HUES6 (cell line): ENCODE results near the gene SLC4A7.
"Not testable (repeated sequence)": the region's sequence is repeated elsewhere in the genome, so short reads cannot be mapped to it uniquely, and the experiment has no call there.

Experiments used
- H3K27ac ChIP-seq: 2 replicates; pipeline ENCODE4 v1.7.0; 2013; ENCODE audit warnings: low read depth, mild to moderate bottlenecking, low read length, inconsistent platforms
- H3K27me3 ChIP-seq: 2 replicates; pipeline ENCODE4 v1.6.1; 2013; ENCODE audit warnings: low read length; ENCODE audit not compliant: control insufficient read depth, insufficient read depth
- H3K36me3 ChIP-seq: 2 replicates; pipeline ENCODE4 v1.6.1; 2013; ENCODE audit warnings: low read length; ENCODE audit not compliant: control insufficient read depth, insufficient read depth
- H3K4me1 ChIP-seq: 2 replicates; pipeline ENCODE4 v1.6.1; 2013; ENCODE audit warnings: low read length; ENCODE audit not compliant: control insufficient read depth, insufficient read depth
- H3K4me3 ChIP-seq: 2 replicates; pipeline ENCODE4 v1.5.1; 2013; ENCODE audit warnings: low read depth, low read length
- H3K9ac ChIP-seq: one replicate; pipeline ENCODE4 v1.6.1; 2013; ENCODE audit warnings: mild to moderate bottlenecking, low read length
- H3K9me3 ChIP-seq: 2 replicates; pipeline ENCODE4 v1.6.1; 2013; ENCODE audit warnings: low read depth, low read length; ENCODE audit not compliant: control insufficient read depth, insufficient read depth

SLC4A7 gene

DNA sequence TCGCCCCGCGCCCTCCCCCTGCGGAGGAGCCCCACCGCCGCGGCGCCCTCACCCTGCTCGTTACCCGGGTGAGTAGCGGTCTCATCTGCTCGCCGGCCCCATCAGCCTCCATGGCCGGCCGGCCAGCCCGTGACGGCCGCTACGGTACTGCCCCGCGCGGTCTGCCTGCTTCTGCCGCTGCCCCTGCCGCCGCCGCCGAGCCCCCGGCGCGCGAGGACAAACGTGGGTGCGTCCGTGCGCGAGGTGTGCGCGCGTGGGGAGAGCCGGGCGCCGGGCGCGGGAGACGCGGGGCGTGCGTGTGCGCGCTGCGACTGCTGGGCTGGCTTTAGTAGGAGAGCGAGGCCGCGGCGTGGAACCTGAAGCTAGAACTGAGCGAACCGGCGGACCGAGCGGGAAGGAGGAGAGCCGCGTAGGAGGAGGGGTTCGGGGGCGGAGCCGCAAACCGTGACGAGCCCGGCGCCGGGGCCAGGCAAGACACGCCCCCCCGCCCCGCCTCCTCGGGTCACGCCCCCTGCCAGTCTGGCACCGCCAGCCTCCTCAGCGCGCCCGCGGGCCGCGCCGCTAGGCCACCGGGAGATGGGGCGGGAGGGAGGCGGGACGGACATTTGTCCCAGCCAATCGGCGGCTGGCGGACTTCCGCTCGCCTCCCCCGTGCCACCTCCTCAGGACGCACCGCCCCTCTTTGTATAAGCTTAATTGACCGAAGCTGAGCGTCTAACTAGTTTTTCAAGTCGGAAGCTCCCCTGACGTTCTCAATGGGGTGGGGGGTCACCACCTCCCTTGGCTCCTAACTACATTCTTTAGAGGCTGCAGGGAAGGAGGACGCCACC lies at the start of gene SLC4A7:
Gene SLC4A7 (minus strand): TSS at position 370 of the 830 bp plus-strand sequence. CDS start 258 bp downstream, at position 112.
- 0 out of 2 replicates have a peak, but pooled peaks cover 3% of the 10 kb centered on the region for H3K4me1 ChIP-seq
- peak within 1 kb of the TSS; percentile 82 for H3K9ac ChIP-seq
- peak within 1 kb of the TSS; percentile 67 for H3K4me3 ChIP-seq
- H3K27ac ChIP-seq: peak within 1 kb of the TSS; percentile 77; the same call in 1 of the 2 replicates
- H3K36me3 ChIP-seq: peaks cover 5% of the 10 kb centered on the region; the same call in 1 of the 2 replicates
- no peaks in the 10 kb centered on the region for H3K27me3 ChIP-seq
- H3K9me3 ChIP-seq: no peaks in the 10 kb centered on the region

- Histone ChIP-seq H3K36me3 (no peaks in the 10 kb centered on the region), H3K9me3 (no peaks in the 10 kb centered on the region), H3K27me3 (no peaks in the 10 kb centered on the region), H3K4me3 (peak overlapping the region; percentile 34), H3K27ac (peak overlapping the region; percentile 93), H3K9ac (peak overlapping the region; percentile 80), H3K4me1 (peaks cover 53% of the 10 kb centered on the region)
Measured at GRCh38 chr3:27533261-27533607, 49.0 kb upstream of the SLC4A7 start.

DNA sequence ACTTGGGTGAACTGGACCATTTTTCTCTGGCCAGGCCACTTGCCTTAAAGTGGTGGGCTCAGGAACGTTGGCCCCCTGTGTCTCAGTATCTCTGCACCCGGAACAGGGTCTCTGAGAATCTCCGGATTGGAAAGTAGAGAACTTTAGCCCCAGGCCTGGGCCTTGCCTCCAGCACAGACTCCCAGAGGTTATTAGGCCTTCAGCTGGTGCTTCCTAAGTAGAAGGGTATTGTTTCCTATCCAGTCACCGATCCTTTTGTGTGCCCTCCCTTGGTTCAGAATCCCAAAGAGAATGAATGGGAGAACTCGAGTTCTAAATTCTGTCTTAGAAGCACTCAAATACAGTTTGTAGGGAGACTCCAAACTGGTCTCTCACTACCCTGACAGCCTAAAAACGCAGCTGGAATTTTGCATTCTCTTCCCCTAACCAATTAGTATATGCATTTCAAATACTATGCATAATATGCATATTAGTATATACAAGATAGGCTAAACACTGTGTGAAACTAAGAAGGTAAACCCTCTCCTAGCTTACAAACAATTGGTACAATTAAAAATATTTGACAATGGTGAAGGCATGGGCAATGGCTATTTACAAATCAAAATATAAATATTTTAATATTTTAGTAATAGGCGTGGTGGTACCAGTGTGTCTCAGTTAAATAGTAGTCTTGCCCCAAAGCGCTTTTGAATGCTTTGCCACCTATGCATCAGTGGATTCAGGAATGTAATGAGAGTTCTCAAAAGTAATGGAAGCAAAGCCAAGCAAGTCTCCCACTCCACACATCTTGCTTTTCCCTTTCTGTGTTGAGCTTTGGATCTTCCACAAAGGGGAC lies 48.5 kb upstream of the SLC4A7 start:
- H3K36me3 ChIP-seq: no peaks in the 10 kb centered on the region
- peak overlapping the region; percentile 93 for H3K27ac ChIP-seq
- H3K4me1 ChIP-seq: peaks cover 53% of the 10 kb centered on the region
- no peaks in the 10 kb centered on the region for H3K9me3 ChIP-seq
- H3K9ac ChIP-seq: peak overlapping the region; percentile 80
- H3K27me3 ChIP-seq: no peaks in the 10 kb centered on the region
- peak overlapping the region; percentile 34 for H3K4me3 ChIP-seq

GRCh38 chr3:27531193-27531751 lies 47.1 kb upstream of the SLC4A7 start:
- peaks cover 50% of the 10 kb centered on the region for H3K4me1 ChIP-seq
- H3K27ac ChIP-seq, H3K9me3 ChIP-seq, H3K27me3 ChIP-seq, H3K36me3 ChIP-seq, H3K9ac ChIP-seq, H3K4me3 ChIP-seq: not testable (repeated sequence)

DNA sequence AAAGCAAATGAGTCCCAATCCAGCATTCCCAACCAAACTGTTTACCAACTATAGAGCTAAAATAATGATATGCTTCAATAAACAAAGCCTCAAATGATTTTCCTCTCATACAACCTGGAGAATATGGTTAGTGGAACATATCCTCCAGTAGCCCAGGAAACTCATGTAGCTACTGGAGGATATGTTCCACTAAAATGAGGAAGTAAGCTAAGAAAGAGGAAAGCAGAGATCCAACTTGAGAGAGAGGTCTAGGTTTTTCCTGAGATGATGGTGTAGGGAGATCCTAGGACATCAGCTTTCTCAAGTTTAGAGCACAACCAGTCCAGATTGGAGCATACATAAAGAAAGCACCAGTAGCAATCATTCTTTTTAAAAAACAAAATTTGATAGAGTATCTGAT lies 44.6 kb upstream of the SLC4A7 start:
- Histone ChIP-seq H3K9me3 (no peaks in the 10 kb centered on the region), H3K4me3 (no peak overlapping the region), H3K36me3 (no peaks in the 10 kb centered on the region), H3K27me3 (no peaks in the 10 kb centered on the region), H3K9ac (no peak overlapping the region), H3K27ac (no peak overlapping the region), H3K4me1 (peaks cover 35% of the 10 kb centered on the region)

- Histone ChIP-seq H3K4me1 (peaks cover 15% of the 10 kb centered on the region), H3K9me3 (no peaks in the 10 kb centered on the region), H3K27me3 (no peaks in the 10 kb centered on the region), H3K36me3 (no peaks in the 10 kb centered on the region), H3K9ac (no peak overlapping the region), H3K4me3 (no peak overlapping the region), H3K27ac (no peak overlapping the region)
Measured at GRCh38 chr3:27526614-27527315, 42.6 kb upstream of the SLC4A7 start.

GRCh38 chr3:27521872-27522265 lies 37.7 kb upstream of the SLC4A7 start:
- Histone ChIP-seq H3K27ac (no peak overlapping the region), H3K9ac (no peak overlapping the region), H3K36me3 (no peaks in the 10 kb centered on the region)

DNA sequence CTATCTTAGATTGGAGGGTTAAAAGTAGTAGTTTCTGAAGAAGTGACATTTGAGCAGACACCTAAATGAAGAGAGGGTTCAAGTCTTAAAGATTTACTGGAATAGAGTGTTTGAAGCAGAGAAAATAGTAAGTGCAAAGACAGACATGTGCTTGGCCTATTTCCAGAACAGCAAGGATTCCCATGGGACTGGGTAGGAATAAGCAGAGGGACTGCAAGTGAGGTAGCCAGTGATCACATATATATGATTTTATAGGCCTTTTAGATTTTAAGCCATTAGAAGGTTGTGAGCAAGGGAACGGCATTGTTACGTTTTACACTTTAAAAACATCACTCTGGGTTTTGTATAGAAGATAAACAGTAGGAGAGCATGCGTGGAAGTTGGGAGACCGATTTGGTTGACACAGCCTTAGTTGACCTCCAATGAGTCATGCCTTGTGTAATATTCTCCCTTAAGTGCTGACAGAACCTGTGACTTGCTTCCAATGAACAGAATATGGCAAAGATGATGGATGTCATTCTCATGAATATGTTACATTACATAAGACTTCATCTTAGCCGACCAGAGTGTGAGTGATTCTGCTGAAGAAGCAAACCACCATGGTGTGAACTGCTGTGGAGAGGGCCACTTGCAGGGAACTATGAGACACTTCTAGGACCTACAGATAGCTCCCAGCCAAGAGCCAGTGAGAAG lies 37.1 kb upstream of the SLC4A7 start:
- Histone ChIP-seq H3K9me3 (no peaks in the 10 kb centered on the region), H3K9ac (no peak overlapping the region), H3K27me3 (no peaks in the 10 kb centered on the region), H3K27ac (no peak overlapping the region), H3K4me3 (no peak overlapping the region), H3K36me3 (no peaks in the 10 kb centered on the region), H3K4me1 (peaks cover 5% of the 10 kb centered on the region; the same call in 1 of the 2 replicates)

More at GRCh38 chr3:27521872-27522265, 37.7 kb upstream of the SLC4A7 start:
- no peak overlapping the region for H3K4me3 ChIP-seq
- H3K9me3 ChIP-seq: no peaks in the 10 kb centered on the region
- H3K4me1 ChIP-seq: peaks cover 5% of the 10 kb centered on the region; the same call in 1 of the 2 replicates
- no peaks in the 10 kb centered on the region for H3K27me3 ChIP-seq

- H3K36me3 ChIP-seq: no peaks in the 10 kb centered on the region
- H3K27ac ChIP-seq: no peak overlapping the region
- no peak overlapping the region for H3K9ac ChIP-seq
Measured at GRCh38 chr3:27511724-27512422, 27.7 kb upstream of the SLC4A7 start.

GRCh38 chr3:27509376-27509775 lies 25.2 kb upstream of the SLC4A7 start:
- Histone ChIP-seq H3K9ac (no peak overlapping the region), H3K9me3 (no peaks in the 10 kb centered on the region), H3K27me3 (no peaks in the 10 kb centered on the region), H3K27ac (no peak overlapping the region), H3K4me1 (peaks cover 12% of the 10 kb centered on the region; the same call in 1 of the 2 replicates), H3K36me3 (no peaks in the 10 kb centered on the region), H3K4me3 (no peak overlapping the region)

More at GRCh38 chr3:27511724-27512422, 27.7 kb upstream of the SLC4A7 start:
- H3K4me3 ChIP-seq: no peak overlapping the region
- peaks cover 7% of the 10 kb centered on the region; the same call in 1 of the 2 replicates for H3K4me1 ChIP-seq
- no peaks in the 10 kb centered on the region for H3K27me3 ChIP-seq
- no peaks in the 10 kb centered on the region for H3K9me3 ChIP-seq
